HG03457 (cell line): ENCODE results near the gene WDR55.
"Not testable (repeated sequence)": the region's sequence is repeated elsewhere in the genome, so short reads cannot be mapped to it uniquely, and the experiment has no call there.

ENCODE experiments used
- ATAC-seq: cut with Tn5 transposase; IDR thresholded peaks from one replicate; pipeline ENCODE4 v1.9.1; 2021; ENCODE audit warnings: moderate number of reproducible peaks; ENCODE audit not compliant: unreplicated experiment

WDR55 gene

GRCh38 chr5:140642718-140643117, 22.0 kb upstream of the WDR55 start:
- ATAC-seq: no peak

- peak; percentile 24 for ATAC-seq
Observed at GRCh38 chr5:140647042-140647419, 17.7 kb upstream of the WDR55 start.

GRCh38 chr5:140658870-140659269, 5.8 kb upstream of the WDR55 start:
- no peak for ATAC-seq

GRCh38 chr5:140660371-140660770, 4.3 kb upstream of the WDR55 start:
- not testable (repeated sequence) for ATAC-seq

- ATAC-seq: no peak
Observed at GRCh38 chr5:140664030-140664358, 710 bp upstream of the WDR55 start.

- not testable (repeated sequence) for ATAC-seq
Observed at GRCh38 chr5:140671035-140671434, 6.3 kb downstream of the WDR55 start.

GRCh38 chr5:140671472-140672125, 6.9 kb downstream of the WDR55 start:
- no peak for ATAC-seq

GRCh38 chr5:140672455-140673186, 7.9 kb downstream of the WDR55 start:
- no peak for ATAC-seq

- no peak for ATAC-seq
Observed at GRCh38 chr5:140673187-140673976, 8.7 kb downstream of the WDR55 start, which contains the start of gene DND1. TSS of gene DND1 (minus strand) at chr5:140673576. CDS start at chr5:140673542, 34 bp downstream.

GRCh38 chr5:140674211-140674610, 9.5 kb downstream of the WDR55 start:
- no peak for ATAC-seq

GRCh38 chr5:140674629-140675028, 9.9 kb downstream of the WDR55 start:
- no peak for ATAC-seq

- ATAC-seq: no peak
Observed at GRCh38 chr5:140677947-140678346, 13.2 kb downstream of the WDR55 start.

- no peak for ATAC-seq
Observed at GRCh38 chr5:140678993-140679392, 14.3 kb downstream of the WDR55 start.

- ATAC-seq: peak; percentile 4
Observed at GRCh38 chr5:140690376-140690932, 25.8 kb downstream of the WDR55 start.

- peak; percentile 93 for ATAC-seq
Observed at GRCh38 chr5:140690941-140691924, 26.5 kb downstream of the WDR55 start, which contains the start of the genes HARS1 and HARS2. TSS of gene HARS1 (minus strand) at chr5:140691370. CDS start at chr5:140691304, 66 bp downstream. TSS of gene HARS2 (plus strand) at chr5:140691455. CDS start at chr5:140691649, 194 bp downstream.

- no peak for ATAC-seq
Observed at GRCh38 chr5:140694276-140694675, 29.6 kb downstream of the WDR55 start.

GRCh38 chr5:140696891-140697492, 32.3 kb downstream of the WDR55 start:
- no peak for ATAC-seq

GRCh38 chr5:140700177-140701144, 35.8 kb downstream of the WDR55 start, which contains the start of gene ZMAT2:
TSS of gene ZMAT2 (plus strand) at chr5:140700447. CDS start at chr5:140700461, 14 bp downstream.
- ATAC-seq: peak; percentile 85
